Heart left ventricle (tissue), 16 donors: ENCODE data around the gene DNAH7. TPM values are rescaled to one million over a fixed set of nuclear protein-coding genes. Genes with fewer than 3 reads are reported as not detected.

Source experiments
- ATAC-seq, 4 donors: fragments of 200-7000 bp; cut with Tn5 transposase; one replicate each; pipeline ENCODE4 v1.9.1; 2020 to 2022; ENCODE audit warnings: moderate library complexity in 4 of 4, mild to moderate bottlenecking in 3 of 4, moderate number of reproducible peaks in 1 of 4
- DNase-seq, 5 donors: peaks; one replicate each; pipeline ENCODE4 v3.0.0-alpha.2; 2020
- H3K27ac ChIP-seq, 12 donors: fragments of 200-600 bp; sonication (generic) in 4 of 12; one replicate each; pipeline versions ENCODE4 v1.5.0 to v1.8.0; 2016 to 2022; ENCODE audit warnings: mild to moderate bottlenecking in 2 of 12
- H3K27me3 ChIP-seq, 9 donors: fragments of 200-600 bp; sonication (generic) in 2 of 9; one replicate each; pipeline versions ENCODE4 v1.5.1 to v1.8.0; 2016 to 2022; ENCODE audit warnings: mild to moderate bottlenecking in 3 of 9
- H3K36me3 ChIP-seq, 9 donors: fragments of 200-600 bp; sonication (generic) in 2 of 9; one replicate each; pipeline versions ENCODE4 v1.5.0 to v1.8.0; 2018 to 2022; ENCODE audit warnings: mild to moderate bottlenecking in 2 of 9
- H3K4me1 ChIP-seq, 12 donors: fragments of 200-600 bp; sonication (generic) in 4 of 12; one replicate each; pipeline versions ENCODE4 v1.5.0 to v1.8.0; 2016 to 2022; ENCODE audit warnings: mild to moderate bottlenecking in 3 of 12
- H3K4me3 ChIP-seq, 12 donors: fragments of 200-600 bp; sonication (generic) in 4 of 12; one replicate each; pipeline versions ENCODE4 v1.5.0 to v1.8.0; 2017 to 2022; ENCODE audit warnings: mild to moderate bottlenecking in 9 of 12, moderate library complexity in 4 of 12
- H3K9me3 ChIP-seq, 12 donors: fragments of 200-600 bp; sonication (generic) in 4 of 12; one replicate each; pipeline versions ENCODE4 v1.5.0 to v1.8.0; 2016 to 2022; ENCODE audit warnings: mild to moderate bottlenecking in 1 of 12
- CTCF ChIP-seq, 12 donors: fragments of 200-600 bp; sonication (generic) in 4 of 12; IDR thresholded peaks; one replicate each; pipeline versions ENCODE4 v1.5.0 to v1.8.0; 2018 to 2022; ENCODE audit warnings: antibody characterized with exemption in 12 of 12, mild to moderate bottlenecking in 5 of 12
- POLR2A ChIP-seq, 2 donors: fragments of 450-650 bp; IDR thresholded peaks; one replicate each; pipeline ENCODE4 v1.6.1; 2017; ENCODE audit warnings: antibody characterized with exemption in 2 of 2, mild to moderate bottlenecking in 2 of 2, moderate library complexity in 2 of 2
- WGBS, 4 donors: extraction: QIAGEN DNeasy Blood & Tissue Kit in 2 of 4; methylation state at CpG; one replicate each; pipeline versions ENCODE4 v1.1.5 to v1.1.7; 2013 to 2018; 5-methylcytosine and 5-hydroxymethylcytosine counted together
- intact Hi-C, 10 donors: fragments of 100-400 bp; cut with DNase I; formaldehyde crosslinking; loops; one replicate each; pipeline versions ENCODE4 v1.11.1 to v1.14.2; 2022
- polyA plus RNA-seq, 2 donors: library from polyadenylated mRNA; stranded (reverse); fragments of 200-250 nt; gene quantifications; one replicate each; pipeline ENCODE4 v1.2.3, GENCODE V29; 2013
- total RNA-seq, 9 donors: library from RNA; depleted of rRNA in 2 of 9; stranded (reverse); fragments of >200 nt in 2 of 9; fragmentation: NEBNext Ultra II Directional in 3 of 9; extraction: Animal tissue kit (Norgen Biotek cat#: 25700) in 3 of 9; gene quantifications; one replicate each; pipeline versions ENCODE4 v1.1.0 to v1.2.4, GENCODE V29; 2016 to 2023
- donor health status: ischemic (EF 13 %, LVEDD 7.1; RV severe dilation, severe dysfunction).
- donor health status: healthy with polysubstance abuse.
- donor health status: DM: no; HTN: yes; CAD: no.
- donor health status: DM: no; HTN: no; CAD: no.
- donor health status: ischemic (EF 25% LVEDD 6.9; RV normal size, moderate dysfunction).
- donor health status: ischemic (EF 25% LVEDD 5.7; RV mildly dilated, moderate dysfunction).
- donor health status: healthy.
- donor health status: DM: yes; HTN: yes; CAD: no.
- donor health status: ischemic (EF 35%, LVEDD 5.7; RV mildly dilated, moderate dysfunction).
- donor health status: nonischemic (EF 11% LVEDD 7.7; RV severe dilation, severe dysfunction).
- donor health status: DM: yes; HTN: yes; CAD: no.
- donor health status: PGD.
- donor health status: ischemic (EF 29% LVEDD 5.4; RV normal size, mild dysfunction).
- donor health status: nonischemic (EF 23%, LVEDD 6.1; RV moderate dilation, normal function).

DNAH7 gene
- total and polyA plus RNA-seq, 11 donors = 0.08 to 1.5 (median 0.40) TPM; not detected in 1

- ATAC-seq (no peak), DNase-seq (no peak)
- Histone ChIP-seq H3K36me3 (no peaks in the 10 kb centered on the region), H3K27ac (no peak overlapping the region), H3K27me3 (no peaks in the 10 kb centered on the region), H3K4me1 (no peaks in the 10 kb centered on the region), H3K4me3 (no peak overlapping the region), H3K9me3 (peaks cover 0 to 3% (median 0%) of the 10 kb centered on the region in 12 donors)
- TF ChIP-seq POLR2A (IDR thresholded peaks at IDR 0.05) = no peak
- TF ChIP-seq CTCF (IDR thresholded peaks at IDR 0.05) = no peak
- intact Hi-C loops = no loop called here
- WGBS, 4 donors = 61 to 67% (median 63%) methylated on average over 3 of the region's 3 CpGs
These were observed 82.9 kb downstream of the DNAH7 start for GRCh38 chr2:195985741-195986140.

- Histone ChIP-seq H3K27me3 (no peaks in the 10 kb centered on the region), H3K36me3 (no peaks in the 10 kb centered on the region), H3K27ac (no peak overlapping the region), H3K4me3 (no peak overlapping the region), H3K9me3 (peaks cover 0 to 7% (median 0%) of the 10 kb centered on the region in 12 donors), H3K4me1 (no peaks in the 10 kb centered on the region)
- WGBS, 4 donors = 21 to 42% (median 27%) methylated on average over 2 of the region's 2 CpGs
- ATAC-seq = no peak
- no peak for TF ChIP-seq POLR2A (IDR thresholded peaks at IDR 0.05)
- no peak for TF ChIP-seq CTCF (IDR thresholded peaks at IDR 0.05)
- intact Hi-C loops = no loop called here
- DNase-seq = no peak
These were observed 83.5 kb downstream of the DNAH7 start for GRCh38 chr2:195984923-195985726.

- DNase-seq (no peak), ATAC-seq (no peak)
- WGBS, 4 donors = 54 to 63% (median 60%) methylated on average over 2 of the region's 2 CpGs
- H3K4me3 ChIP-seq = no peak overlapping the region
- H3K36me3 ChIP-seq = no peaks in the 10 kb centered on the region
- TF ChIP-seq POLR2A (IDR thresholded peaks at IDR 0.05) (no peak), CTCF (IDR thresholded peaks at IDR 0.05) (no peak)
- H3K27me3 ChIP-seq = no peaks in the 10 kb centered on the region
- H3K27ac ChIP-seq = no peak overlapping the region
- intact Hi-C loops = no loop called here
- H3K9me3 ChIP-seq = no peaks in the 10 kb centered on the region
- no peaks in the 10 kb centered on the region for H3K4me1 ChIP-seq
These were observed 101.3 kb downstream of the DNAH7 start for GRCh38 chr2:195967336-195967735.

GRCh38 chr2:195961873-195962272 lies 106.8 kb downstream of the DNAH7 start:
- H3K4me1 ChIP-seq = no peaks in the 10 kb centered on the region
- no peaks in the 10 kb centered on the region for H3K27me3 ChIP-seq
- no peak for ATAC-seq
- H3K27ac ChIP-seq = no peak overlapping the region
- TF ChIP-seq POLR2A (IDR thresholded peaks at IDR 0.05) (no peak), CTCF (IDR thresholded peaks at IDR 0.05) (no peak)
- no peak for DNase-seq
- intact Hi-C loops = no loop called here
- H3K36me3 ChIP-seq = no peaks in the 10 kb centered on the region
- H3K4me3 ChIP-seq = no peak overlapping the region
- 81 to 82% (median 82%) methylated on average over 5 of the region's 5 CpGs for WGBS, 4 donors
- peaks cover 0 to 1% (median 0%) of the 10 kb centered on the region in 12 donors for H3K9me3 ChIP-seq
